GM19023 (cell line): ENCODE measurements around the gene EFCAB6.

Source experiments
- ATAC-seq: cut with Tn5 transposase; IDR thresholded peaks from one replicate; pipeline ENCODE4 v1.9.1; 2021; ENCODE audit warnings: mild to moderate bottlenecking, moderate library complexity; ENCODE audit not compliant: unreplicated experiment

Gene EFCAB6

DNA sequence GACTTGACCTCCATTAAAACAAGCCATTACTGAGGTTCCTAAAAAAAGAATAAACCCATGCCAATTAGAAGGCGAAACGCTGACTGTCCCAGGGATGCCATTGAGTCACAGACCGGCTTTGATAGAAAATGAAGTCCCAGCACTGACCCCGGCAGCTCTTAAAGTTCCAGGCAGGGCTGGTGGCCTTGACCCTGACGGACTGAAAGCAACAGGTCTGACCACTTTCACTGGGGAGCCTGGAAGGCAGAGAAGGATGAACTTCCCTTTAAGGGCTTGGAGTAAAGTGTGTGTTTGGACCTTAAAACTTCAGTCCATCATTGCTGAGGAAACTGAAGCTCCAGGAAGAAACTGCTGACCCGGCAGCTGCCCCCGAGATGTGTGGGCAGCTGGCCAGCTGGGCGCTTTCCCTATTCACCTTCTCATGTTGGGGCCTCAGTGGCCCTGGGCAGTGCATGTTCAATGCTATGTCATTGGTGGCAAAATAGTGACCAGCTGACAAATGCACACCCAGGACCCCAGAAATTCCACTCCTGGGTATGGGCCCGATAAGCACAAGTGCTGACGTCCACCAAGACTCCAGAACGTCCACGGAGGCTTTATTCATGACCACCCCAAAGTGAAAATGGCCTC is 18.9 kb upstream of the EFCAB6 start:
- no peak for ATAC-seq

- ATAC-seq, result no peak
Observed at GRCh38 chr22:43829904-43830851, 18.1 kb upstream of the EFCAB6 start.

DNA sequence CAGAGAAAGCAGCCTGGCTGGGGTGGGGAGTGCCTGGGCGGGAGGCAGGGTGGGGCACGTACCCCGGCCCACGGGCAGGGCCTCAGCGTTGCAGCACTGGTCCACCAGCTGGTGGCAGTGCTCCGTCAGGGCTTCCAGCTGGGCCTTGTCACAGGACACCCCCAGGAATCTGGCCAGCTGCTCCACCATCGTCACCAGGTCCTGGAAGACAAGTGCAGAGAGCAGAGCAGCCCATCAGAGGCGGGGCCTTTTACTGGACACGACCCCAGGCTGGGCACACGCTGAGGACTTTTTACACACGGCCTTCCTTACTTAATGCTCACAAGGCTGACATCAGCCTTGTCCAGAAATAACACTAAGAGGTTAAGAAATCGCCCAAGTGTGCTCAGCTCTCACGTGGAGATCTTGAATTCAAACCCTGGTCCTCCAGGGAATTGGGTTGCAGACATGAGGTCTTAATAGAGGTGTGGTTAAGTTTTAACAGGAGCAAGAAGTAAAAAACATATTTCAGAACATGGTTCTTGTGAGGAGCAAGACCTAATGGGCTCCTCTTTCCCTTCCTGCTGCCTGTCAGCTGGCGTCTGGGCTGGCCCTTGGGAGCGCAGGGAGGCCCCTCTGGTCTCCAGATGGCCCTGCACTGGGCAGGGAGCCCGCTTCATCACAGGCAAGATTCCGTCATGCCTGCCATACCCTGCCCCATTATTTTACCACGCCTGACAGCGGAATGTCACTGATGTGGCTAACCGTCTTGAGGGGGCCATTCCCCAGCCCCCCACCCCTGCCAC is 17.1 kb upstream of the EFCAB6 start:
- no peak for ATAC-seq

DNA sequence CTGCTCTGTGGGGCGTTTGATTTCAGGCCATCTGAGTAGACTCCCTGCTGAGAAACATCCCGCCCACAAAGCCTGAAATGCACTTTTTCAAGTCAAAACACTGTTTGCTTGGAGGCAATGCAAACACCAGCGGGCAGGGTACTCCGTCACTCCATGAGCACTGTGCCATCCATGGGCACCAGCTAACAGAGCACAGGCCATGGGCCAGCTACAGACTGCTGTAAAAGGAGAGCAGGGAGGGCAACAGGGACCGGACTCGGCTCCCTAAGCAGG is 16.6 kb upstream of the EFCAB6 start:
- no peak for ATAC-seq

DNA sequence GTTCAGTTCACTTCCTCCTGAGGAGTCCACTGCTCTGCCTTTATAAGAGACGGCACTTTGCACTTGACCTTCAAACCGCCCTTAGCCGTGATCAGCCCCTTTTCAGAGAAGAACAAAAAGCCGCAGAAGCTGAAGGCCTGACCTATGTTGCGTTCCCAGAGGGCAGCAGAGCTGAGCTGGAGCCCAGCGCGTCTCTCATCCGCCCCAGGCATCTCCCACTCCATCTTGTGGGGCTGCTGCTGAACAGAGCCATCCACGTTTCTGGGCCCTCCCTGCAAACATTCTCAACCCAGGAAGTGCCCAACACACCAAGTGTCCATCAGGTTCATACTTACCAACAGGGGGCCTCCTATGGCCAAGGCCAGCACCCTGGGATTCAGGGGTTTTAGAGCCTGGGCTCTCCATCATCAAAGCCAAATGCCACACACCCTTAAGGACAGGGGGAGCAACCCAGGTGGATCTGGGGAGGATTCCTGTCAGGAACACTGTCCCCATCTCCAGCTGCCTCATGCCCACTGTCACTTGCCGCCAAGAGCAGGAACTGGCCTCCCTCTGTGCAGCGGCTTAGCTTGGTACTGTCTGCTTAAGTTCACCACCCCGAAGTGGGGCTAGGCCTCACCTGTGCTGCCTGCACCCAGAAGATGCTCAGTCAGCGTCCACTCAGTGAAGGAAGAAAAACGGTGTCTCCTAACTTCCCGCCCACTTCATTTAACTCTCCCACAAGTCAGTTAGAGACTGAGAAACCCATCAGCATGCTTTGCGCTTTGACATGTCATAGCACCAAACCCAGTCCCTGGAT is 16.0 kb upstream of the EFCAB6 start:
- no peak for ATAC-seq

- no peak for ATAC-seq
Observed at GRCh38 chr22:43827003-43827735, 15.1 kb upstream of the EFCAB6 start.

GRCh38 chr22:43826142-43827002 is 14.3 kb upstream of the EFCAB6 start:
- no peak for ATAC-seq

GRCh38 chr22:43825651-43826050 is 13.5 kb upstream of the EFCAB6 start:
- no peak for ATAC-seq

GRCh38 chr22:43824724-43825420 is 12.8 kb upstream of the EFCAB6 start:
- no peak for ATAC-seq

DNA sequence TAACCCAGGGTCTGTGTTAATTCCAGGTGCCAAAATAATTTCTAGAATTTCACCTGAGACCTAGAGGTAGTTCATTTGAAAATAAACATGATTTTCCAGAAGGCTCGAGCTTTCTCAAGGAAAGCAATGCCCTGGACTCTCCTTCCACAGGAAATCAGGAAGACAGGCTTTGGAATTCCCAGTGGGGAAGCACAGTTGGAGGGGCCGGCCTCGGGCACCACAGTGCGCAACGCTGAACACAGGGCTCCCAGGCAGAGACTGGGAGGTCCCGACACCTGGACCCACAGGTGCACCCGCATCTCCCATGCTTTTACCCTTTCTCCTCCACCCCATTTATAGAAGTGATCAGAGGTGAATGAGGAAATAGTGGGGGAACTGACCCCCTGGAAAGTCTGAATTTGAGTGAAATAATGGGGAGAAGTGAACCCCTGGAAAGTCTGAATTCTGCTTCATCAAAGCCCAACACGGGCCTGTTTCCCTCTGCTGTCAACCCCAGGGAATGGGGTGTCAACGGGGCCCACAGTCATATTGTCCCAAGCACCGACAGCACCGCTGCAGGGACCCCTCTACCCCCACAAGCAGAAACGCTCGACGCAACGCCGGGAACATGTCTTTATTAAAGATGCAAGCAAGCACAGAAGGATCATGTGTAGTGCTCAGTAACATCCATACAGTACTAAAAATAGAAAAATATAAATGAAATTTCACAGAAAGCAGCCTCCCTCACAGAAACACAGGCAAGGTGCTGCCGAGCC is 12.0 kb upstream of the EFCAB6 start:
- ATAC-seq, result no peak

GRCh38 chr22:43823353-43823908 is 11.3 kb upstream of the EFCAB6 start:
- ATAC-seq, result no peak

GRCh38 chr22:43821606-43822425 is 9.7 kb upstream of the EFCAB6 start:
- no peak for ATAC-seq

DNA sequence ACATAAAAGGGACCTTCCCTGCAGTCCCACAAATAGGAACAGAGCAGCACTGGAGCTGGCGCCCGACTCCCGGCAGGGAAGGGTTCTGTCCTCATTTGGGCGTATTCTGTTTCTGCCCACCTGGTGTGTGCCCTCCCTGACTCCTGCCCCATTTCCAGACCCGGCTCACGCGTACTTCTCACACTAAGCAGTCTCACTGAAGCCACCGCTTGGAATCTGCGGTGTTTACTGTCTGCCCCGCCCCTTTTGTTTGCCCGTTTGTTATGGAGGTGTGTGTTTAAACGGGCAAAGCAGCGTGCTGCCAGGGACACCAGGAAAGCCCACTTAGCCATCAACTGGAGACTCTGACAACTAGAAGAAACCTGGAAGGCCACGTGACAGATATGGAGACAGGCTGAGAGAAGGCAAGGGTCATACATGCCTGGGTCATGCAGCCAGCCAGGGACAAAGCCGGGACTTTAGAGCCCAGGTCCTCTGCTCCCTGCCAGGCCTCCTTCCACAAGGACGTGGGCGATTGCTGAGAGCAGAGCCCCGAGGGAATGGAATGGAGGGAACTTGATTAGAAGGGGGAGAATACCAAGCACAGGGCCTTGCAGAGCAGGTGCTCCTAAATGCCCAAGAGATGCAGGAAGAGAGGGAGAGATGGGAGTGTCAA is 8.7 kb upstream of the EFCAB6 start:
- ATAC-seq, result no peak

- no peak for ATAC-seq
Observed at GRCh38 chr22:43819931-43820640, 8.0 kb upstream of the EFCAB6 start.

DNA sequence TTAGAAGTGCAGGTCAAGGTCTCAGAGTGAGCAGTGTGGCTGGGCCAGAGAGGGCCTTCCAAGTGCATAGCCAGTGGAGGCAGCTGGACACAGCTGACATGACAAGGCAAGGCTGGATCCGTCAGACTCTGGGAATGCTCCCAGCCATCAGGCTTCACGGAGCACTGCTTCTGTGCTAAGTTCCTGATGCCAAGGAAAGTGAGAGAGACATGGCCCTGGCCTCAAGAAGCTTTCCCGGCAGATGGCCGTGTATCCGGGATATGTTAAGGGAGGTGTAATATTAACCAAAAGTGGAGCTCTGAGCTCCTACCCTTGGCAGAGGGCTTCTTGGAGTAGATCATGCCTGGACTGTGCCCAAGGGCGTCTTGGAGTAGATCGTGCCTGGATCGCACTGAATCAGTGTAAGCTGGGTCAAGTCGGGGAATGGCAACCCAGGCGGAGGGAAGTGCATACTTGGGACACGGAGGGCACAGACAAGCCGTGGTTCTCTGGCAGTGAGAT is 7.4 kb upstream of the EFCAB6 start:
- ATAC-seq, result no peak

GRCh38 chr22:43818981-43819380 is 6.9 kb upstream of the EFCAB6 start:
- no peak for ATAC-seq
